Measurements from ENCODE around the gene FAM171A1.
"Not testable (repeated sequence)": the region's sequence is repeated elsewhere in the genome, so short reads cannot be mapped to it uniquely, and the experiment has no call there.

FAM171A1 gene

DNA sequence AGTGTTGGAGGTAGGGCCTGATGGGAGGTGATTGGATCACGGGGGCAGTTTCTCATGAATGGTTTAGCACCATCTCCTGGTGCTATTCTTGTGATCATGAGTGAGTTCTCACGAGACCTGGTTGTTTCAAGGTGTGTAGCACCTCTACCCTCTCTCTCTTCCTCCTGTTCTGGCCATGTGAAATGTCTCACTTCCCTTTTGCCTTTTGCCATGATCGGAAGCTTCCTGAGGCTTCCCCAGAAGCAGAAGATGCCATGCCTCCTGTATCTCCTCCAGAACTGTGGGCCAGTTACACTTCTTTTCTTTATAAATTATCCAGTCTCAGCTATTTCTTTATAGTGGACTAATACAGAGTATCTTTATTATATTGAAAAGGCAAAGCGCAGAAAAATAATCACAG lies 90.1 kb downstream of the FAM171A1 start:
- no peak for DNase-seq (ENCODE audit: low read depth)

DNA sequence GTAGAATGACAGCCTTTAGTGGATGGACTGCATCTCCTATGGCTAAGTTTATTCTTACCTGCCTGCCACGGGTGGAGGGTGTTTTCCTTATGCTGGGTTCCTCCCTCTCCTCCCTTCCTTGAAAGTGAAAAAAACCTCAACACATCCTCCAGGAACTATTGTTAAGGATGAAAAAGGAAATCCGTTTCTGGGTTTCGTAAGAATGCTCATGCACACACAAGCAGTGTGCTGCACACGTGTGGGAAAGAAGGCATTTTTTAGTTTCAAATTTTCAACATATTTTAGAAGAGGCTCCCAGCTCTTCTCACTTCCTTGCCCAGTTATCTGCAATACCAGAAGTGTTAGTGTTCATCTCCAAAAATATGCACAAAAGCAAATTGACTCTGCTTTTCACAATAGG lies 90.6 kb downstream of the FAM171A1 start:
- no peak for DNase-seq (ENCODE audit: low read depth)

- no peak for DNase-seq (ENCODE audit: low read depth)
These were observed 91.9 kb downstream of the FAM171A1 start for GRCh38 chr10:15279236-15279635.

GRCh38 chr10:15278786-15279185 lies 92.3 kb downstream of the FAM171A1 start:
- no peak for DNase-seq (ENCODE audit: low read depth)

GRCh38 chr10:15276039-15276438 lies 95.0 kb downstream of the FAM171A1 start:
- not testable (repeated sequence) for DNase-seq (ENCODE audit: low read depth)

DNA sequence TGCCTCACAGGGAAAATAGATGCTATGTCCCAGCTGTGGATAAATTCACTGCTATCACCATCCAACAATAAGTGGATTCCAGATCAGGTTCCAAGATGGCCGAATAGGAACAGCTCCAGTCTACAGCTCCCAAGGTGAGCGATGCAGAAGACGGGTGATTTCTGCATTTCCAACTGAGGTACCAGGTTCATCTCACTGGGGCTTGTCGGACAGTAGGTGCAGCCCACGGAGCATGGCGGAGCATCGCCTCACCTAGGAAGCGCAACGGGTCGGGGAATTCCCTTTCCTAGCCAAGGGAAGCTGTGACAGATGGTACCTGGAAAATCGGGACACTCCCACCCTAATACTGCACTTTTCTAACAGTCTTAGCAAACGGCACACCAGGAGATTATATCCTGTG lies 101.3 kb downstream of the FAM171A1 start:
- not testable (repeated sequence) for DNase-seq (ENCODE audit: low read depth)

DNA sequence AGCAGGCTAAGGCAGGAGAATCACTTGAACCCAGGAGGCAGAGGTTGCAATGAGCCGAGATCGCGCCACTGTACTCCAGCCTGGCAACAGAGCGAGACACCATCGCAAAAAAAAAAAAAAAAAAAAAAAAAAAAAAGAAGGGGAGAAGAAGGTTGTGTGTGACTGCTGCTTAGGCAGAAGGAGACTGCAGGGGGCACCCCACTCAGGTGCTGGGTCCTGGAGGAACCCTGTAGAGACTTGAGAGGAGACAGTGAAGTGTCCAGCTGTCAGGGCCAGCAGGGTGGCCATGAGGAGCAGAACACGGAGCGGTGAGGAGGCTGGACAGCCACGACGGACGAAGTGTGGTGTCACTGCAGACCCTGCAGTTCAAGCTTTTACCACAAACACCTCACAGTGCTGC lies 103.6 kb downstream of the FAM171A1 start:
- DNase-seq (ENCODE audit: low read depth) = no peak

- no peak for DNase-seq (ENCODE audit: low read depth)
These were observed 105.0 kb downstream of the FAM171A1 start for GRCh38 chr10:15266117-15266516.

DNA sequence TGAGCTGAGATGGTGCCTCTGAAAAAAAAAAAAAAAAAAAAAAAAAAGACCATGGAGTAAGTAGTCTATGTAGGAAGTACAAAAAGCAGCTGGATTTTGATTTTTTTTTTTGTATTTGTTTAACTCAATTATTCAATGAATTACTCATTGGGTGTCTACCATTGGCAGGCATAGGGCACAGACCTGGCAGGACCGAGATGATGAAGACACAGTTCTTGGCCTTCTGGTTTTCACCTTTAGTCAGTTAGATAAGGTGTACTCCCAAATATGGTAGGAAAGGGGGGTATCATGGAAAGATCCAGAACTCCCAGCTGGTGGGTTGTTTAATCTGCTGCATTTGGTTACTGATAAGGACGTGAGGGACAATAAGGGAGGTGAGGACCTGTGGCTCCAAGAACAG lies 105.5 kb downstream of the FAM171A1 start:
- DNase-seq (ENCODE audit: low read depth) = no peak

DNA sequence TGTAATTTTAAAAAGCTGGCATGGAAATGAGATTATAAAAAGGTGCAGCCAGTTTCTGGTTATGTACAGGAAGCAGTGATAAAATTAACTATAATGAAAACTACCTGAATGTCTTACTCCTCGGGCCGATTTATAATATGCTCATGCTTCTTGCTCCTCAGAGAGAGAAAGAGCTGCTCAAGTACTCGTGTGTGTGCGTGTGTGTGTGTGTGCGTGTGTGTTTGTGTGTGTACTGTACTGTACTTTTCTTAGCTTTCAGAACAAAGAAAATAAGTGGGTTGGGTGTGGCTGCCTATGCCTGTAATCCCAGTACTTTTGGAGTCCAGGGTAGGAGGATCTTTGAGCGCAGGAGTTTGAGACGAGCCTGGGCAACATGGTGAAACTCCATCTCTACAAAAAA lies 106.0 kb downstream of the FAM171A1 start:
- DNase-seq (ENCODE audit: low read depth) = no peak

DNA sequence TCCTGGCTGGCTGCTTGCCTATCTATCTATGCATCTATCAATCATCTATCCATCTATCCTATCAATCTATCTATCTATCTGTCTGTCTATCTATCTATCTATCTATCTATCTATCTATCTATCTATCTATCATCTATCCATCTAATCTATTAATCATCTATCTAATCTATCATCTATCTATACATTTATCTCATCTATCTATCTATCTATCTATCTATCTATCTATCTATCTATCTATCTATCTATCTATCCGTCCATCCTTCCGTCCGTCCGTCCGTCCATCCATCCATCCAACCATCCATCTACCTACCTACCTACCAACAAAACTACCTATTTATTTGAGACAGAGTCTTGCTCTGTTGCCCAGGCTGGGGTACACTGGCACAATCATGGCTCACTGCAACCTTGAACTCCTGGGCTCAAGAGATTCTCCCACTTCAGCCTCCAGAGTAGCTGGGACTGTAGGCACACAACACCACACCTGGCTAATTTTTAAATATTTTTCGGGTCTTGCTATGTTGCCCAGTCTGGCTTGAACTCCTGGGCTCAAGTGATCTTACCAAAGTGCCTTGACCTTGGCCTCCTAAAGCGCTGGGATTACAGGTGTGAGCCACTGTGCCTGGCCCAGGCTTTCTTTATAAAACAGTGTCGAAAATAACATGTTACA lies 107.3 kb downstream of the FAM171A1 start:
- no peak for DNase-seq (ENCODE audit: low read depth)

- no peak for DNase-seq (ENCODE audit: low read depth)
These were observed 108.9 kb downstream of the FAM171A1 start for GRCh38 chr10:15262036-15262713.

DNA sequence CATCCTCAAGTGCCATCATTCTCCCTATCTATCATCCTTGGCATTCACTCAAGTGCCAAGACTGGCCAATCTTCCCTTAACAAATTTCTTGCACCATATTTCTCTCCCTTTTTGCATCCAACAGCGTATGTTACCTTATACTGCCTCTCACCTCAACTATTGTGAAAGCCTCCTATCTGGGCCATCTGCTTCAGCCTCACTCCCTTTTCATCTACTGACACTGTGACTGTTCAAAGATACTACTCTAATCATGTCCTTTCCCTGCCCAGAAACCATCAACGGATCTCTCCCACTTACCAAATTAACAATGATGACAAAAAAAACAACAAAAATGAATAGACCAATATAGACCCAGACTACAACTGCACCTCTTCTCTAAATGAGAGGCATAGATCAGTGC lies 112.0 kb downstream of the FAM171A1 start:
- no peak for DNase-seq (ENCODE audit: low read depth)

DNA sequence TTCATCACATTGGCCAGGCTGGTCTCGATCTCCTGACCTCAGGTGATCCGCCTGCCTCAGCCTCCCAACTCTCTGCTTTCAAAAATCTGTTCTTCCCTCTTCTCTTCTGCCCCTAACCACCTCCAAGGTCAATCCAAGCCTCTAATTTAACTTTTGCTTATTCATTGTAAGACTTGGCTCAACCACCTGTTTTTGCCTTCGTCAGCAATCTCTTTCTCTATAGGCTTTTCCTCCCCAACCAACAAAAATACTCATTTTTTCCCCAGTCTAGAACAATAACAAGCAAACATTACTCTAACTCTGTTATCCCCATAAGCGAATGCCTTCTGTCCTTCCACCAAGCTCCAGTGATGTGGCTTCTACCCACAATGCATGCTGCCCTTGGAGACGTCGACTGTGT lies 112.8 kb downstream of the FAM171A1 start:
- DNase-seq (ENCODE audit: low read depth) = no peak

DNA sequence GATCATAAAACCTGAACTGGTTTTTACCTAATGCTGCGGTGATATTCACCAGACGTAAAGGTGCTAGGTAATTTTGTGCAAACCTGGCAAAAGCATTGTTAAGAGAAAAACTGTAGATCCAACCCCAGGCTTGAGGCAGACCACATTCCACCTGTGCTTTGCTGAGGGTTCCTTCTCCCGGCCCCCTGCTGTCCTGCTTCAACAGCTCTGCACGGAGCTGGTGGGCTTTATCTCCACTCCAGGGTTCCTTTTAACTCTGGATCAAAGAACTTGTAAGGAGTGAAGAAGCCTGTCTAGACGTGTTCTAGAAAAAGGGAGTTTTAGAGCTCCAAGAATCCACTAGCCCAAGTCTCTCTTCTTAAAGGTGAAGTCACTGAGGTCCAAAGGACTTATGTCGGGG lies 115.1 kb downstream of the FAM171A1 start:
- DNase-seq (ENCODE audit: low read depth) = no peak

- DNase-seq (ENCODE audit: low read depth) = no peak
These were observed 116.1 kb downstream of the FAM171A1 start for GRCh38 chr10:15254808-15255648.

DNA sequence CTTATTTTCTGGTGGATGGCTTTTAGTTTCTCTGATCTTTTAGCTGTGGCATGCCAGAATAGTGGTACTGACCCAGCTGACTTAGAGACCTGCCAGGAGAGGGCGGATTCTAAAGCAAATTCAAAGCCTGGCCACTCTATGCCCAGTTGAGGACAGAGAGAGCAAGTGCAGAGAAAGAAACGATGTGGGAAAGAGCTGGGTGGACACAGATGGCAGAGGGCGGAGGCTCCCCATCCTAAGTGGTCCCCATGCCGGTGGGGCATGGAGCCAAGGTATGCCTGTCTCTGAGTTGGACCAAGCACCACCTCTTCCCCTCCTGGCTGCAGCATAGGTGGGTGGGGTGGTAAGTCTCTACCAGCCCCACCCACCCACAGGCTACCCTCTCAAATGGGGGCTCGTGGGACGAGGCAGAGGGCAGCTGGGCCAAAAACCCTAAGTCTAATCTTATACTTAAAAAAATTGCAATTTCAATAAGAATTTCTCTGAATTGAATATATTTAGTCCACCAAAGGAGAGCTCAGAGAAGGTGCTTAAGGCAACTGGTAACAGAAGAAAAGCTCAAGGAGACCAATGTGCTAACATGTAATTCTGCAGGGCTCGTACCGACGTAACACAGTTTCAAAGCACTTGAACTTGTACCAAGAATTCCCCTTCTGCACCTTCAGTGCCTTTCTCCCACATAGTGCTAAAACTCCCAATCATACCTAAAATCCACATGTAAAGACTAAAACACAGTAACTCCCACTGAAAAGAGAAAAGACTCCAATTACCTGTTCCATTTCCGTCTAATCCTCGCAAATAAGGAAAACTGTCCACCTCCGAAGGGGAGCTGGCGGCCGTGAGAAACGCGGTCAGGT lies 116.9 kb downstream of the FAM171A1 start:
- no peak for DNase-seq (ENCODE audit: low read depth)

GRCh38 chr10:15252396-15252795 lies 118.7 kb downstream of the FAM171A1 start:
- DNase-seq (ENCODE audit: low read depth) = no peak

GRCh38 chr10:15251791-15252380 lies 119.2 kb downstream of the FAM171A1 start:
- DNase-seq (ENCODE audit: low read depth) = no peak

DNA sequence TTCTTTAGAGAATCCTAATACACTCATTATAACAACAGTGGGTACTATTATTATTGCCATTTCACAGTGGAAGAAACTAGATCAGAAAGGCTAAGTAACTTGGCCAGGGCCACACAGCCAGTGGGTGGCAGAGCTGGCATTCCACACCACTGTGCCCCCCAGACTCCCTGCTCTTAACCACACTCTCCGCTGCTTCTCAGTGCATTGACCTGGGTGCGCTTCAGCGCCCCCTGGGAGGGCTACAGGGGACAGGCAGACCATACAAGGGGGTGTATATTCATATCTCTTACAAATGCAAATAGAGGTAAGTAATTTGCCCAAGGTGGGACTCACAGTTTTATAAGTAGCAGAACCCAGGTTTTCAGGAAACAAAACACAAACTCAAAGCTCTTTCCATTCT lies 125.6 kb downstream of the FAM171A1 start:
- no peak for DNase-seq (ENCODE audit: low read depth)

DNA sequence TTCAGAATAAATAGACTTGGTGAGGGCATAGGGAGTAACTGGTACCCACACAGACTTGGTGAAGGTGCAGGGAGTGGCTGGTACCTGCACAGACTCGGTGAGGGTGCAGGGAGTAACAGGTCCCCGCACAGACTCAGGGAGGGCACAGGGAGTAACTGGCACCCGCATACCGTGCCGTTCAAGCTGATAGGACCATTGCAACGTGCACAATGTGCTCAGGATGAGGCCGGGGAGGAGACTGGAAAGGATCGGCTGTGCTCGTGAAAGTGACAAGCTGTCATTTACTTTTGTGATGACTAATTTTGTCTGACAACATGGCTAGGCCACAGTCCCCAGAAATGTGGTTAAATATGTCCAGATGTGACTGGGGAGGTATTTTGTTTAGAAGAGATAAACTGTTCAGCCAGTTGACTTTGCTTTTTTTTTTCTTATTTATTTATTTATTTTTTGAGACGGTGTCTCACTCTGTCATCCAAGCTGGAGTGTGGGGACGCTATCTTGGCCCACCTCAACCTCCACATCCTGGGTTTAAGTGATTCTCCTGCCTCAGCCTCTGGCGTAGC lies 126.4 kb downstream of the FAM171A1 start:
- no peak for DNase-seq (ENCODE audit: low read depth)
